H9 (cell line): Measurements from ENCODE around the gene LGSN. TPM values are rescaled to one million over a fixed set of nuclear protein-coding genes. Genes with fewer than 3 reads are reported as not detected.
"Not testable (repeated sequence)": the region's sequence is repeated elsewhere in the genome, so short reads cannot be mapped to it uniquely, and the experiment has no call there.

Experiments used
- DNase-seq: peaks from one replicate; pipeline ENCODE4 v3.0.0-alpha.2; 2017
- H2AFZ ChIP-seq: one replicate; pipeline ENCODE4 v1.6.1; 2013; ENCODE audit warnings: mild to moderate bottlenecking, low read length, control low read depth, moderate library complexity
- H2AK5ac ChIP-seq: 2 replicates; pipeline ENCODE4 v1.6.1; 2013; ENCODE audit warnings: low read length, control low read depth, mixed read lengths; ENCODE audit not compliant: insufficient read length
- H2BK120ac ChIP-seq: one replicate; pipeline ENCODE4 v1.6.1; 2013; ENCODE audit warnings: low read depth, mild to moderate bottlenecking, low read length, control low read depth, inconsistent platforms; ENCODE audit not compliant: poor library complexity, severe bottlenecking
- H2BK12ac ChIP-seq: 2 replicates; pipeline ENCODE4 v1.6.1; 2013; ENCODE audit warnings: low read length, control low read depth, mixed read lengths, low read depth; ENCODE audit not compliant: insufficient read length
- H2BK15ac ChIP-seq: 2 replicates; pipeline ENCODE4 v1.6.1; 2013; ENCODE audit warnings: low read depth, low read length, control low read depth
- H2BK20ac ChIP-seq: one replicate; pipeline ENCODE4 v1.6.1; 2013; ENCODE audit warnings: low read depth, mild to moderate bottlenecking, low read length, control low read depth, inconsistent platforms; ENCODE audit not compliant: poor library complexity, severe bottlenecking
- H2BK5ac ChIP-seq: 2 replicates; pipeline ENCODE4 v1.6.1; 2013; ENCODE audit warnings: low read length, control low read depth, mixed read lengths; ENCODE audit not compliant: insufficient read length
- H3K14ac ChIP-seq: 2 replicates; pipeline ENCODE4 v1.6.1; 2013; ENCODE audit warnings: low read length, control low read depth; ENCODE audit not compliant: insufficient read depth
- H3K18ac ChIP-seq: 2 replicates; pipeline ENCODE4 v1.6.1; 2013; ENCODE audit warnings: low read depth, mild to moderate bottlenecking, mixed read lengths, low read length, control low read depth; ENCODE audit not compliant: insufficient read length
- H3K23ac ChIP-seq: 2 replicates; pipeline ENCODE4 v1.6.1; 2013; ENCODE audit warnings: low read length, control low read depth, mixed read lengths, low read depth; ENCODE audit not compliant: insufficient read length
- H3K23me2 ChIP-seq: 2 replicates; pipeline ENCODE4 v1.6.1; 2013; ENCODE audit warnings: low read depth, mild to moderate bottlenecking, mixed read lengths, low read length, control low read depth; ENCODE audit not compliant: insufficient read length, poor library complexity, severe bottlenecking
- H3K27ac ChIP-seq: 2 replicates; pipeline ENCODE4 v1.5.1; 2013; ENCODE audit warnings: low read length, control low read depth, mixed read lengths, low read depth; ENCODE audit not compliant: insufficient read length
- H3K27me3 ChIP-seq: 2 replicates; pipeline ENCODE4 v1.6.1; 2013; ENCODE audit warnings: low read length, control low read depth, inconsistent platforms; ENCODE audit not compliant: insufficient read depth
- H3K4ac ChIP-seq: 2 replicates; pipeline ENCODE4 v1.6.1; 2013; ENCODE audit warnings: low read depth, mild to moderate bottlenecking, control low read depth, inconsistent platforms, low read length, moderate library complexity
- H3K4me1 ChIP-seq: 2 replicates; pipeline ENCODE4 v1.6.1; 2013; ENCODE audit warnings: low read length, control low read depth, inconsistent platforms; ENCODE audit not compliant: insufficient read depth
- H3K4me2 ChIP-seq: 2 replicates; pipeline ENCODE4 v1.6.1; 2013; ENCODE audit warnings: low read length, control low read depth, mixed read lengths; ENCODE audit not compliant: insufficient read length, insufficient read depth
- H3K56ac ChIP-seq: 2 replicates; pipeline ENCODE4 v1.6.1; 2013; ENCODE audit warnings: low read depth, mild to moderate bottlenecking, mixed read lengths, low read length, control low read depth; ENCODE audit not compliant: insufficient read length
- H3K79me1 ChIP-seq: 2 replicates; pipeline ENCODE4 v1.6.1; 2013; ENCODE audit warnings: low read depth, mild to moderate bottlenecking, moderate library complexity, low read length, control low read depth, inconsistent platforms; ENCODE audit not compliant: insufficient read depth, poor library complexity, severe bottlenecking
- H3K79me2 ChIP-seq: 2 replicates; pipeline ENCODE4 v1.6.1; 2013; ENCODE audit warnings: low read length, control low read depth, inconsistent platforms; ENCODE audit not compliant: insufficient read depth
- H3K9ac ChIP-seq: 2 replicates; pipeline ENCODE4 v1.6.1; 2013; ENCODE audit warnings: low read length, control low read depth, mixed read lengths; ENCODE audit not compliant: insufficient read length; ENCODE audit errors: extremely low read depth
- H3K9me3 ChIP-seq: one replicate; pipeline ENCODE4 v1.6.1; 2013; ENCODE audit warnings: low read depth, low read length, inconsistent platforms; ENCODE audit not compliant: control insufficient read depth
- H3T11ph ChIP-seq: one replicate; pipeline ENCODE4 v1.6.1; 2013; ENCODE audit warnings: mild to moderate bottlenecking, low read length, control low read depth, inconsistent platforms
- H4K20me1 ChIP-seq: one replicate; pipeline ENCODE4 v1.6.1; 2013; ENCODE audit not compliant: control insufficient read depth, insufficient read length, insufficient read depth
- H4K5ac ChIP-seq: 2 replicates; pipeline ENCODE4 v1.6.1; 2013; ENCODE audit warnings: low read depth, mild to moderate bottlenecking, mixed read lengths, low read length, control low read depth; ENCODE audit not compliant: insufficient read length
- H4K8ac ChIP-seq: replicated peaks from 2 replicates; pipeline ENCODE4 v1.6.1; 2013; ENCODE audit warnings: low read length, control low read depth, mixed read lengths, low read depth; ENCODE audit not compliant: insufficient read length
- H4K91ac ChIP-seq: 2 replicates; pipeline ENCODE4 v1.6.1; 2013; ENCODE audit warnings: low read depth, mild to moderate bottlenecking, moderate library complexity, mixed read lengths, low read length, control low read depth; ENCODE audit not compliant: insufficient read length
- H3K27ac Mint-ChIP-seq, 3 experiments: 2 replicates in 2 of 3; 3 replicates in 1 of 3; pipeline ENCODE4 v1.8.0; 2020 to 2021; ENCODE audit warnings: mixed read lengths in 3 of 3, mild to moderate bottlenecking in 1 of 3, moderate library complexity in 1 of 3
- H3K27me3 Mint-ChIP-seq: 2 replicates; pipeline ENCODE4 v1.8.0; 2021; ENCODE audit warnings: low read depth, mild to moderate bottlenecking, moderate library complexity, mixed read lengths
- H3K36me3 Mint-ChIP-seq, 3 experiments: 2 replicates in 2 of 3; 3 replicates in 1 of 3; pipeline ENCODE4 v1.8.0; 2020 to 2021; ENCODE audit warnings: low read depth in 3 of 3, mixed read lengths in 3 of 3; ENCODE audit not compliant: insufficient read depth in 1 of 3
- H3K4me1 Mint-ChIP-seq, 2 experiments: 2 replicates each; pipeline ENCODE4 v1.8.0; 2020; ENCODE audit warnings: mixed read lengths in 2 of 2
- H3K4me3 Mint-ChIP-seq, 2 experiments: 2 replicates in 1 of 2; 3 replicates in 1 of 2; pipeline ENCODE4 v1.8.0; 2020 to 2021; ENCODE audit warnings: mild to moderate bottlenecking in 2 of 2, mixed read lengths in 2 of 2, moderate library complexity in 1 of 2
- H3K9me3 Mint-ChIP-seq, 2 experiments: 2 replicates in 1 of 2; 3 replicates in 1 of 2; pipeline ENCODE4 v1.8.0; 2020; ENCODE audit warnings: mild to moderate bottlenecking in 2 of 2, mixed read lengths in 2 of 2, moderate library complexity in 1 of 2
- WGBS: extraction: QIAGEN DNeasy Blood & Tissue Kit; methylation state at CpG from one replicate; pipeline ENCODE4 v1.1.7; 2013; ENCODE audit warnings: missing lambda C conversion rate, low lambda C conversion rate, mixed read lengths; ENCODE audit not compliant: insufficient read length; ENCODE audit errors: extremely low coverage; 5-methylcytosine and 5-hydroxymethylcytosine counted together
- total RNA-seq: library from RNA; stranded (reverse); gene quantifications from 2 replicates; pipeline ENCODE4 v1.2.1, GENCODE V29; 2021

LGSN gene
- total RNA-seq, 1 experiment from 2014 or later = 0.13 TPM

- not testable (repeated sequence) for H3K27me3 ChIP-seq, H3K4me2 ChIP-seq, H3K18ac ChIP-seq, H3K27ac ChIP-seq, H2BK12ac ChIP-seq, H3K27ac Mint-ChIP-seq, H3K56ac ChIP-seq, H3K4me1 ChIP-seq, H3T11ph ChIP-seq, H3K4me1 Mint-ChIP-seq, H2AFZ ChIP-seq, H4K20me1 ChIP-seq, H2BK120ac ChIP-seq, H3K79me2 ChIP-seq, H3K9ac ChIP-seq, H2BK5ac ChIP-seq, H4K91ac ChIP-seq, H3K4me3 Mint-ChIP-seq, DNase-seq, H3K27me3 Mint-ChIP-seq, H3K23me2 ChIP-seq, H4K5ac ChIP-seq, H2BK20ac ChIP-seq, H3K79me1 ChIP-seq, H4K8ac ChIP-seq, H2AK5ac ChIP-seq, H3K14ac ChIP-seq, H3K4ac ChIP-seq, H2BK15ac ChIP-seq, H3K23ac ChIP-seq
- Mint-ChIP-seq H3K9me3 (peaks cover 31% of the 10 kb centered on the region in 2 experiments), H3K36me3 (peaks cover 0 to 22% (median 16%) of the 10 kb centered on the region in 3 experiments; a peak in 6 of 7 replicates)
- WGBS = no CpG with 5 or more reads among the region's 3 CpGs
- peaks cover 14% of the 10 kb centered on the region for H3K9me3 ChIP-seq
Observed at GRCh38 chr6:63357384-63357783, 37.6 kb upstream of the LGSN start.
